Adipose tissue (tissue), 3 donors: ENCODE results near the gene AXIN1. TPM values are rescaled to one million over a fixed set of nuclear protein-coding genes. Genes with fewer than 3 reads are reported as not detected.

Experiments used
- H3K27ac ChIP-seq: one replicate; pipeline ENCODE4 v1.5.1; 2013; ENCODE audit warnings: low read depth, low read length
- WGBS, 3 donors: extraction: QIAGEN DNeasy Blood & Tissue Kit; methylation state at CpG; one replicate each; pipeline ENCODE4 v1.1.7; 2013; 5-methylcytosine and 5-hydroxymethylcytosine counted together
- polyA plus RNA-seq, 3 donors: library from polyadenylated mRNA; stranded (reverse); fragments of 200-250 nt; gene quantifications; one replicate each; pipeline ENCODE4 v1.2.3, GENCODE V29; 2013
- donor health status: healthy with polysubstance abuse.
- donor health status: Bipolar disorder and iron deficiency.
- donor health status: healthy.

The AXIN1 gene
- polyA plus RNA-seq, 3 donors = 11.8 to 18.4 (median 15.8) TPM

- no peak overlapping the region for H3K27ac ChIP-seq
- 79 to 93% (median 90%) methylated on average over 12 of the region's 12 CpGs for WGBS, 3 donors
Measured at GRCh38 chr16:249431-249830, 103.1 kb downstream of the AXIN1 start.

DNA sequence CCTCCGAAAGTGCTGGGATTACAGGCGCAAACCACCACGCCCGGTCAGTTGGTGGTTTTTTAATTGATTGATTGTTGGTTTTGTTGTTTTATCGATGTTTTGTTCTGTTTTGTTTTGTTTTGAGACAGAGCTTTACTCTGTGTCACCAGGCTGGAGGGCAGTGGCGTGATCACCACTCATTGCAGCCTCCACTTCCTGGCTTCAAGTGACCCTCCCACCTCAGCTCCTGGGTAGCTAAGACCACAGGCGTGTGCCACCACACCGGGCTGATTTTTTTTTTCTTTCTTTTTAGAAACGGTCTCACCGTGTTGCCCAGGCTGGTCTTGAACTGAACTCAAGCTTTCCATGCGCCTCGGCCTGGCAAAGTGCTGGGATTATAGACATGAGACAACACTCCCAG is 105.5 kb downstream of the AXIN1 start:
- H3K27ac ChIP-seq = no peak overlapping the region
- 92 to 95% (median 94%) methylated on average over 12 of the region's 12 CpGs for WGBS, 3 donors

DNA sequence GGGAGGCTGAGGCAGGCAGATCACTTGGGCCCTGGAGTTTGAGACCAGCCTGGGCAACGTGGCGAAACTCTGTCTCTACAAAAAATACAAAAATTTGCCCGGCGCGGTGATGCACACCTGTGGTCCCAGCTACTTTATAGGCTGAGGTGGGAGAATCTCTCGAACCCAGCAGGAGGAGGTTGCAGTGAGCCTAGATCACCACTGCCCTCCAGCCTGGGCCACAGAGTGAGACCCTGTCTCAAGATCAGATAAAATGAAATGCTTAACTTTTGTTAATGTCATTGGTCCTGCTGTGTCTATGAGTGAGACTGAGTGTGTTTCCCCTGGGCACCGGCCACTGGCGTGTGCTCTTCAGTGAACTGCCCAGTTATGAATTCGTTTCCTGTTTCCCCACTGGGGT is 107.4 kb downstream of the AXIN1 start:
- no peak overlapping the region for H3K27ac ChIP-seq
- WGBS, 3 donors = 84 to 95% (median 86%) methylated on average over 9 of the region's 9 CpGs

GRCh38 chr16:243348-243747 is 109.2 kb downstream of the AXIN1 start:
- no peak overlapping the region for H3K27ac ChIP-seq

DNA sequence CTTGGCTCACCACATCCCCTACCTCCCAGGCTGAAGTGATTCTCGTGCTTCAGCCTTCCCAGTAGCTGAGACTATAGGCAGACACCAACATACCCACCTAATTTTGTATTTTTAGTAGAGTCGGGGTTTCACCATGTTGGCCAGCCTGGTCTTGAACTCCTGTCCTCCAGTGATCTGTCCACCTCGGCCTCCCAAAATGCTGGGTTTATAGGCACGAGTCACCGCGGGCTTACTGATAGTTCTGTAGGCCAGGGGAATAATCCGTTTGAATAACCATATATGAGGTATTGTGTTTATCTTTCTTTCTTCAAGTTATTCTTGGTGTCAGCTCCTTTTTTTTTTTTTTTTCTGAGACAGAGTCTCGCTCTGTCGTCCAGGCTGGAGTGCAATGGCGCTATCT is 110.2 kb downstream of the AXIN1 start:
- no peak overlapping the region for H3K27ac ChIP-seq
- 88 to 90% (median 90%) methylated on average over 10 of the region's 10 CpGs for WGBS, 3 donors

More at GRCh38 chr16:243348-243747, 109.2 kb downstream of the AXIN1 start:
- WGBS, 3 donors = 80 to 86% (median 83%) methylated on average over 4 of the region's 4 CpGs

GRCh38 chr16:240559-240958 is 112.0 kb downstream of the AXIN1 start:
- 92 to 97% (median 92%) methylated on average over 8 of the region's 8 CpGs for WGBS, 3 donors
- H3K27ac ChIP-seq = no peak overlapping the region

DNA sequence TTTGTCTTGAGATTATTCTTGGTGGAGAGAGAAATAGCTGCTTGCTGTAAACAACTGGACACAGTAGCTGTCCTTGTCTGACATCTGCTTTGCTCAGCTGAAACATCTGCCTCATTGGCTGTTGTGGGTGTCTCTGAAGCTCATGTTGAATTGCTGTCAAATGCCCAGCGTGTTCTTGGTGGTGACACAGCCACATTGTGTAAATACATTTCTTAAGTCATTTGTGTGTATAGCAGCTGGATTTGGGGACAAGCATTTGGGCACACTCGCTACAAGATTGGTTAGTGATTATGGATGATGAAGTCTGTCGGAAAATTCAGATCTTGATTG is 112.6 kb downstream of the AXIN1 start:
- no peak overlapping the region for H3K27ac ChIP-seq
- WGBS, 3 donors = 37 to 75% (median 70%) methylated on average over 3 of the region's 3 CpGs

Other genes with a start within 250 kb of the AXIN1 start
- 10 to 100 TPM; 14.5 to 21.0 (median 20.1) TPM for gene NPRL3, start 214.1 kb downstream of the AXIN1 start, polyA plus RNA-seq
- under 1 TPM in 2 of 3 donors, not detected in 1; 0.12 to 0.71 TPM for gene HBZ, start 200.1 kb downstream of the AXIN1 start, polyA plus RNA-seq
- 1 to 10 TPM in 1 of 3 donors, not detected in 2; 1.9 TPM for gene HBM, start 186.7 kb downstream of the AXIN1 start, polyA plus RNA-seq
- 100 to 1,000 TPM in 1 of 3 donors, 10 to 100 TPM in 2; 24.5 to 982 (median 57.9) TPM for gene HBA2, start 179.8 kb downstream of the AXIN1 start, polyA plus RNA-seq
- gene HBA1, start 176.0 kb downstream of the AXIN1 start, polyA plus RNA-seq = 100 to 1,000 TPM in 1 of 3 donors, 10 to 100 TPM in 1, 1 to 10 TPM in 1; 6.7 to 330 (median 28.5) TPM
- gene HBQ1, start 172.3 kb downstream of the AXIN1 start, polyA plus RNA-seq = under 1 TPM in 1 of 3 donors, not detected in 2; 0.40 TPM
- gene LUC7L, start 123.3 kb downstream of the AXIN1 start, polyA plus RNA-seq = 10 to 100 TPM; 36.1 to 83.2 (median 36.3) TPM
- gene FAM234A, start 117.9 kb downstream of the AXIN1 start, polyA plus RNA-seq = 100 to 1,000 TPM in 1 of 3 donors, 10 to 100 TPM in 2; 41.5 to 108 (median 59.5) TPM
- 10 to 100 TPM in 2 of 3 donors, 1 to 10 TPM in 1; 7.2 to 26.4 (median 13.7) TPM for gene RGS11, start 76.8 kb downstream of the AXIN1 start, polyA plus RNA-seq
- 10 to 100 TPM in 1 of 3 donors, 1 to 10 TPM in 1, under 1 TPM in 1; 0.22 to 78.0 (median 4.1) TPM for gene ARHGDIG, start 72.1 kb downstream of the AXIN1 start, polyA plus RNA-seq
- 100 to 1,000 TPM in 1 of 3 donors, 1 to 10 TPM in 2; 2.1 to 836 (median 6.5) TPM for gene PDIA2, start 69.6 kb downstream of the AXIN1 start, polyA plus RNA-seq
- 10 to 100 TPM; 36.6 to 75.1 (median 70.4) TPM for gene MRPL28, start 17.8 kb upstream of the AXIN1 start, polyA plus RNA-seq
- 10 to 100 TPM; 33.2 to 53.3 (median 47.0) TPM for gene PGAP6, start 29.3 kb upstream of the AXIN1 start, polyA plus RNA-seq
- gene NME4, start 44.5 kb upstream of the AXIN1 start, polyA plus RNA-seq = 100 to 1,000 TPM in 2 of 3 donors, 10 to 100 TPM in 1; 30.1 to 223 (median 130) TPM
- gene DECR2, start 49.2 kb upstream of the AXIN1 start, polyA plus RNA-seq = 10 to 100 TPM; 11.9 to 22.8 (median 20.2) TPM
- 10 to 100 TPM; 20.7 to 27.3 (median 21.9) TPM for gene RAB11FIP3, start 72.9 kb upstream of the AXIN1 start, polyA plus RNA-seq
- gene CAPN15, start 175.0 kb upstream of the AXIN1 start, polyA plus RNA-seq = 10 to 100 TPM; 20.4 to 31.4 (median 30.6) TPM
- under 1 TPM in 1 of 3 donors, not detected in 2; 0.20 TPM for gene PRR35, start 207.7 kb upstream of the AXIN1 start, polyA plus RNA-seq
- gene NHLRC4, start 214.3 kb upstream of the AXIN1 start, polyA plus RNA-seq = 1 to 10 TPM in 1 of 3 donors, under 1 TPM in 2; 0.22 to 1.3 (median 0.61) TPM
- 10 to 100 TPM; 36.6 to 47.7 (median 37.6) TPM for gene PIGQ, start 217.2 kb upstream of the AXIN1 start, polyA plus RNA-seq
- gene RAB40C, start 237.3 kb upstream of the AXIN1 start, polyA plus RNA-seq = 10 to 100 TPM; 16.0 to 42.5 (median 21.2) TPM